Natural killer cell (primary cell): ENCODE results near the gene SPRED1. TPM values are rescaled to one million over a fixed set of nuclear protein-coding genes. Genes with fewer than 3 reads are reported as not detected.

ENCODE experiments used
- ATAC-seq, 3 donors: fragments of 150-1000 bp in 2 of 3; fragments of 200-7000 bp in 1 of 3; cut with Tn5 transposase; 1 replicate in 1 of 3; 2 replicates in 2 of 3; pipeline ENCODE4 v1.10.0; 2021; ENCODE audit warnings: mild to moderate bottlenecking in 2 of 3, moderate library complexity in 2 of 3
- DNase-seq, 2 donors: peaks; one replicate each; pipeline versions ENCODE4 v3.0.0 to v3.0.0-alpha.2; 2013 to 2021; ENCODE audit warnings: mixed read lengths in 1 of 2
- H3K27ac ChIP-seq: one replicate; pipeline ENCODE4 v1.5.1; 2013; ENCODE audit warnings: mild to moderate bottlenecking, low read length
- H3K27me3 ChIP-seq: one replicate; pipeline ENCODE4 v1.6.1; 2013; ENCODE audit warnings: low read length; ENCODE audit not compliant: control insufficient read depth, insufficient read depth
- H3K36me3 ChIP-seq: one replicate; pipeline ENCODE4 v1.6.1; 2013; ENCODE audit warnings: low read length; ENCODE audit not compliant: control insufficient read depth, insufficient read depth
- H3K4me1 ChIP-seq: one replicate; pipeline ENCODE4 v1.6.1; 2013; ENCODE audit warnings: low read length; ENCODE audit not compliant: control insufficient read depth, insufficient read depth
- H3K4me3 ChIP-seq: one replicate; pipeline ENCODE4 v1.5.1; 2013; ENCODE audit warnings: low read length
- H3K9me3 ChIP-seq: one replicate; pipeline ENCODE4 v1.6.1; 2013; ENCODE audit warnings: low read length; ENCODE audit not compliant: control insufficient read depth, insufficient read depth
- H3K27ac Mint-ChIP-seq, 2 donors: one replicate each; pipeline ENCODE4 v1.8.0; 2022; ENCODE audit warnings: mild to moderate bottlenecking in 2 of 2, mixed read lengths in 2 of 2, moderate library complexity in 1 of 2
- H3K27me3 Mint-ChIP-seq, 2 donors: one replicate each; pipeline ENCODE4 v1.8.0; 2022; ENCODE audit warnings: low read depth in 2 of 2, mixed read lengths in 2 of 2
- H3K36me3 Mint-ChIP-seq: one replicate; pipeline ENCODE4 v1.8.0; 2022; ENCODE audit warnings: mixed read lengths
- H3K4me1 Mint-ChIP-seq, 2 donors: one replicate each; pipeline ENCODE4 v1.8.0; 2022; ENCODE audit warnings: mixed read lengths in 2 of 2
- H3K4me3 Mint-ChIP-seq: one replicate; pipeline ENCODE4 v1.8.0; 2022; ENCODE audit warnings: mild to moderate bottlenecking, moderate library complexity, mixed read lengths
- H3K9me3 Mint-ChIP-seq, 2 donors: one replicate each; pipeline ENCODE4 v1.8.0; 2022; ENCODE audit warnings: mixed read lengths in 2 of 2
- WGBS: methylation state at CpG from one replicate; pipeline ENCODE4 v1.1.7; 2013; ENCODE audit warnings: missing lambda C conversion rate; ENCODE audit not compliant: insufficient coverage; 5-methylcytosine and 5-hydroxymethylcytosine counted together
- intact Hi-C: fragments of 100-400 bp; cut with micrococcal nuclease; formaldehyde crosslinking; loops from one replicate; pipeline ENCODE4 v1.14.2; 2022
- total RNA-seq, 4 donors: library from RNA; stranded (reverse); fragments of 120-200 nt in 1 of 4; gene quantifications; one replicate each; pipeline versions ENCODE4 v1.2.3 to v1.2.4, GENCODE V29; 2013 to 2022
- TF ChIP-seq, protein P1 (sequence below): fragments of 200-600 bp; IDR thresholded peaks from one replicate; pipeline ENCODE4 v1.8.0; 2022; ENCODE audit warnings: antibody characterized with exemption

The SPRED1 gene
- total RNA-seq, 3 donors from 2014 or later (not counting 1 experiment from before 2014, with no cell fraction given), result 1.1 to 2.0 (median 1.5) TPM

DNA sequence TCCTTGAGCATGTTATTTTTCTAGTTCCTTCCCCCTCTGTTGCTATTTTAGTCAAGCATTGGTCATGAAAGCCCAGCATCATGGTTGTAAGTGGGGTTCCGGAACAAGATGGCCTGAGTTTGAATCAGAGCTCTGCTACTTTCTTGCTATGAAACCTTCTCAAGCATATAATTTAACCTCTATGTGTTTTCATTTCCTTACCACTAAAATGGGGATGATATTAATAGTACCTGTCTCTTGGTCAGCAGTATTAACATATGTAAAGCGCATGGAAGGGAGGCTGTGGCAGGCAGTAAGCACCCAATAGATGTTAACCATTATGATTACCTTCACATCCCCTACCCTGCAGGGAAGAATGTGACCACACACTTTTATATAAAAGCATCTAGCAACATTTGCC is 14.3 kb upstream of the SPRED1 start:
- WGBS, result 100% methylated on average over 1 of the region's 2 CpGs
- Mint-ChIP-seq H3K4me1 (no peaks in the 10 kb centered on the region), H3K9me3 (no peaks in the 10 kb centered on the region), H3K27me3 (peaks cover 5 to 54% of the 10 kb centered on the region in 2 donors), H3K27ac (no peak overlapping the region), H3K4me3 (no peak overlapping the region), H3K36me3 (no peaks in the 10 kb centered on the region)
- Histone ChIP-seq H3K4me1 (no peaks in the 10 kb centered on the region), H3K36me3 (no peaks in the 10 kb centered on the region), H3K9me3 (no peaks in the 10 kb centered on the region), H3K27me3 (peaks cover 2% of the 10 kb centered on the region), H3K27ac (no peak overlapping the region), H3K4me3 (no peak overlapping the region)
- ATAC-seq, result no peak
- TF ChIP-seq, protein P1, sequence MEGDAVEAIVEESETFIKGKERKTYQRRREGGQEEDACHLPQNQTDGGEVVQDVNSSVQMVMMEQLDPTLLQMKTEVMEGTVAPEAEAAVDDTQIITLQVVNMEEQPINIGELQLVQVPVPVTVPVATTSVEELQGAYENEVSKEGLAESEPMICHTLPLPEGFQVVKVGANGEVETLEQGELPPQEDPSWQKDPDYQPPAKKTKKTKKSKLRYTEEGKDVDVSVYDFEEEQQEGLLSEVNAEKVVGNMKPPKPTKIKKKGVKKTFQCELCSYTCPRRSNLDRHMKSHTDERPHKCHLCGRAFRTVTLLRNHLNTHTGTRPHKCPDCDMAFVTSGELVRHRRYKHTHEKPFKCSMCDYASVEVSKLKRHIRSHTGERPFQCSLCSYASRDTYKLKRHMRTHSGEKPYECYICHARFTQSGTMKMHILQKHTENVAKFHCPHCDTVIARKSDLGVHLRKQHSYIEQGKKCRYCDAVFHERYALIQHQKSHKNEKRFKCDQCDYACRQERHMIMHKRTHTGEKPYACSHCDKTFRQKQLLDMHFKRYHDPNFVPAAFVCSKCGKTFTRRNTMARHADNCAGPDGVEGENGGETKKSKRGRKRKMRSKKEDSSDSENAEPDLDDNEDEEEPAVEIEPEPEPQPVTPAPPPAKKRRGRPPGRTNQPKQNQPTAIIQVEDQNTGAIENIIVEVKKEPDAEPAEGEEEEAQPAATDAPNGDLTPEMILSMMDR, result no peak
- intact Hi-C loops, result no loop called here
- DNase-seq, result no peak

DNA sequence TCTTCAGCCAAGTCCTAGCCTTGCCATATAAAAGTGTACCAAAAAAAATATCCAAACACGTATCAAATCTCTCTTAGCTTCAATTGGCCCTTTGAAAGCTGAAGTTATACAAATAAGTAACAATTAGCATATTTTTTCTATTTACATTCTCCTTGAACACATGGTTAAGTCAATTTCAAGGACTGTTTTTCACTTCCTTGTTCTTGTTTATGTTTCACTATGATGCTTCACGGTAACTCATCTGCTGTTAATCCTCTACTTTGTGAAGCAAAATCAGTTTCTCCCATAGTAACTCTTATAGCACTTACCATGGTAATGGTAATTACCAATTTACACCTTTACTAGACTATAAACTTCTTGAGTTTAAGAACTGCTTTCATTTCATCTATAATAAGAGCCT is 10.6 kb upstream of the SPRED1 start:
- ATAC-seq (no peak), DNase-seq (no peak)
- Mint-ChIP-seq H3K9me3 (no peaks in the 10 kb centered on the region), H3K27ac (no peak overlapping the region), H3K4me3 (no peak overlapping the region), H3K36me3 (no peaks in the 10 kb centered on the region), H3K4me1 (no peaks in the 10 kb centered on the region), H3K27me3 (peaks cover 14 to 63% of the 10 kb centered on the region in 2 donors)
- Histone ChIP-seq H3K27ac (no peak overlapping the region), H3K27me3 (peaks cover 4% of the 10 kb centered on the region), H3K9me3 (no peaks in the 10 kb centered on the region), H3K4me1 (no peaks in the 10 kb centered on the region), H3K36me3 (no peaks in the 10 kb centered on the region), H3K4me3 (no peak overlapping the region)
- intact Hi-C loops, result no loop called here
- 79% methylated on average over 2 of the region's 2 CpGs for WGBS
- TF ChIP-seq, protein P1, result no peak

DNA sequence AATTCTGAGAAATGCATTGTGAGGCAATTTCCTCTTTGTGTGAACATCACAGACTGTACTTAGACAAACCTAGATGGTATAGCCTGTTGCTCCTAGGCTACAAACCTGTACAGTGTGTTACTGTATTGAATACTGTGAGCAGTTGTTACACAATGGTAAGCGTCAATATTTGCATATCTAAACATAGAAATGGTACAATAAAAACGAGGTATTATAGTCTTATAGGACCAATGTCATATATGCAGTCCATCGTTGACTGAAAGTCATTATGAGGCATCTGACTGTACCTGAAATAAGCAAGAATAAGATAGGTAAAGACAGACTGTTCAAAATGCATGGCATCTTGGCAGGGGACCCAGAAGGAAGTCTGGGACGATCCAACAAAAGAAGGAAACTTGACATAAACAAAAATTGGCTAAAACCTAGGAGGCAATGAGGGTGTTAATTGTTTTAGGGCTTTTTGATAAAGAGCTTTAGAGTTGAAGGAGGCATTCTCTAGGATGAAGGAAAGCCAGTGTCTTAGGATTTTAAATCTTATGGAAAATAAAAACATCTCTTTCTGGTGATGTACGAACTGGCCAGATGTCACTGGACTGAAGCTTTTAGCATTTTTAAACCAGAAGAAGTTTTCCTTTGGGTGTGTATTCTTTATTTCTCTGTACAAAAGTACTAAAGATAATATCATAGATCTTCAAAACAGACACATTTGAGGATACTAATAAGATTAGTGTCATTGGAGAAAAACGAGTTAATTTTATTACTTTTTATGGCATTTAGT is 9.2 kb upstream of the SPRED1 start:
- DNase-seq, result no peak
- H3K4me3 ChIP-seq, result no peak overlapping the region
- 72% methylated on average over 3 of the region's 6 CpGs for WGBS
- H3K27ac Mint-ChIP-seq, result no peak overlapping the region
- no peaks in the 10 kb centered on the region for H3K9me3 Mint-ChIP-seq
- H3K27me3 Mint-ChIP-seq, result peaks cover 17 to 67% of the 10 kb centered on the region in 2 donors
- no peaks in the 10 kb centered on the region for H3K4me1 ChIP-seq
- TF ChIP-seq, protein P1, result no peak
- no peaks in the 10 kb centered on the region for H3K4me1 Mint-ChIP-seq
- no peaks in the 10 kb centered on the region for H3K9me3 ChIP-seq
- H3K27ac ChIP-seq, result no peak overlapping the region
- intact Hi-C loops, result no loop called here
- no peak overlapping the region for H3K4me3 Mint-ChIP-seq
- H3K27me3 ChIP-seq, result peaks cover 6% of the 10 kb centered on the region
- no peaks in the 10 kb centered on the region for H3K36me3 ChIP-seq
- no peaks in the 10 kb centered on the region for H3K36me3 Mint-ChIP-seq
- ATAC-seq, result no peak

DNA sequence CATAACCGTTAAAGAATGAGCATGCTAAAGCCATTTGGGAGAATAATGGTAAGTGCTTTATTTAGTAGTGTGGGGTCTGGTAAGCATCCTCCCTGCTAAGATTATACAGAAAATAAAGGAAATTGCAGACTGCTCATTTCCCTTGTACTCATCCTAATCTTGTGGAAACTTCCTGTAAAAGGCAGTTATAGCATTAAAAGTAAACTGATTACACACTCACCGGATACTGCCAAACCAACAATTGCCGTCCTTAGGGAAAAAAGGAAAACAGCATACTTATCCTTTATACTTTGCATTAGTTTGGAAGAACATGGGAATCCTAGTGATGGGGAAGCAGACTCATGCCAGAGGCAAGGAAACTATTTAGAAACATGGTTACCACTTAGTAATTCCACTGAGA is 5.3 kb upstream of the SPRED1 start:
- Mint-ChIP-seq H3K36me3 (no peaks in the 10 kb centered on the region), H3K27ac (no peak overlapping the region), H3K4me1 (peaks cover 12% of the 10 kb centered on the region in 2 donors), H3K9me3 (no peaks in the 10 kb centered on the region), H3K4me3 (no peak overlapping the region), H3K27me3 (peaks cover 17 to 53% of the 10 kb centered on the region in 2 donors)
- ATAC-seq, result no peak
- H3K36me3 ChIP-seq, result no peaks in the 10 kb centered on the region
- H3K27ac ChIP-seq, result no peak overlapping the region
- H3K9me3 ChIP-seq, result no peaks in the 10 kb centered on the region
- TF ChIP-seq, protein P1, result no peak
- no peak for DNase-seq
- intact Hi-C loops, result no loop called here
- WGBS, result 88% methylated on average over 3 of the region's 3 CpGs
- peaks cover 11% of the 10 kb centered on the region for H3K27me3 ChIP-seq
- H3K4me3 ChIP-seq, result no peak overlapping the region
- H3K4me1 ChIP-seq, result peaks cover 9% of the 10 kb centered on the region
